C4-2B (cell line): ENCODE results near the gene THTPA.
"Not testable (repeated sequence)": the region's sequence is repeated elsewhere in the genome, so short reads cannot be mapped to it uniquely, and the experiment has no call there.

Source experiments
- H3K27ac ChIP-seq: fragments of 450-650 bp; 2 replicates; pipeline ENCODE4 v1.5.1; 2017
- CTCF ChIP-seq: fragments of 450-650 bp; conservative IDR thresholded peaks from 2 replicates; pipeline ENCODE4 v1.5.1; 2017; ENCODE audit warnings: mild to moderate bottlenecking
- ZFX ChIP-seq: fragments of 450-650 bp; IDR thresholded peaks from 2 replicates; pipeline ENCODE4 v1.6.1; 2017

Gene THTPA

GRCh38 chr14:23582906-23583760, 27.1 kb downstream of the THTPA start:
- TF ChIP-seq ZFX (no peak), CTCF (no peak)
- no peak overlapping the region for H3K27ac ChIP-seq

- H3K27ac ChIP-seq, result not testable (repeated sequence)
These were observed 27.9 kb downstream of the THTPA start for GRCh38 chr14:23583761-23584526.

GRCh38 chr14:23584527-23585203, 28.6 kb downstream of the THTPA start:
- not testable (repeated sequence) for H3K27ac ChIP-seq

- H3K27ac ChIP-seq, result no peak overlapping the region; the same call in 1 of the 2 replicates
- TF ChIP-seq CTCF, result peak; percentile 89
- TF ChIP-seq ZFX, result no peak
These were observed 33.0 kb downstream of the THTPA start for GRCh38 chr14:23588884-23589598.

- TF ChIP-seq ZFX (no peak), CTCF (no peak)
- H3K27ac ChIP-seq, result no peak overlapping the region; the same call in 1 of the 2 replicates
These were observed 33.5 kb downstream of the THTPA start for GRCh38 chr14:23589606-23590005.

GRCh38 chr14:23590198-23590597, 34.1 kb downstream of the THTPA start:
- no peak overlapping the region for H3K27ac ChIP-seq
- TF ChIP-seq ZFX (no peak), CTCF (no peak)

GRCh38 chr14:23594191-23594590, 38.1 kb downstream of the THTPA start:
- not testable (repeated sequence) for H3K27ac ChIP-seq

GRCh38 chr14:23600322-23600707, 44.2 kb downstream of the THTPA start:
- H3K27ac ChIP-seq, result no peak overlapping the region
- TF ChIP-seq CTCF (no peak), ZFX (no peak)
